ENCODE data around the gene SEZ6L2.
"Not testable (repeated sequence)": the region's sequence is repeated elsewhere in the genome, so short reads cannot be mapped to it uniquely, and the experiment has no call there.

The SEZ6L2 gene

DNA sequence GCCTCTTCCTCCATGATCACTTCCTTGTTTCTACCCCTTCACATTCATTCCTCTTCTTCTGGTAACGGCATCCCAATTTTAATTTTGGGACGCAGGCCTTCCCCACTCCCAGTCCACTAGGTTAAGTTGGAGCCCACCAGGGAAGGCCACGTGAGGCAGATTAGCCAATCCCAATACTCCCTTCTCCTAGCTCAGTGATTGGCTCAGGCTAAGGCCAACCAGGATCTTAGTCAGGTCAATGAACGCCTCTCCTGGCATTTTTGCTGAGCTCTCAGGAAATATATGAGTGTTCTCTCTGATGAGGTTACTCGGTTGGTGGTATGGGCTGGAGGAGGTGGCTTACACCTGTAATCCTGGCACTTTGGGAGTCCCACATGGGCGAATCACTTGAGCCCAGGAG lies 15.4 kb downstream of the SEZ6L2 start:
- no peaks in the 10 kb centered on the region for H3K4me1 Mint-ChIP-seq (ENCODE audit: low read depth)
- no peak overlapping the region for H3K4me3 Mint-ChIP-seq
- no peak overlapping the region for H3K27ac Mint-ChIP-seq
- peaks cover 14% of the 10 kb centered on the region for H3K27me3 Mint-ChIP-seq
- DNase-seq, result no peak
- no peaks in the 10 kb centered on the region for H3K36me3 Mint-ChIP-seq (ENCODE audit: low read depth)
- no peaks in the 10 kb centered on the region for H3K9me3 Mint-ChIP-seq

GRCh38 chr16:29881050-29881449 lies 18.3 kb downstream of the SEZ6L2 start:
- Mint-ChIP-seq H3K36me3 (ENCODE audit: low read depth) (no peaks in the 10 kb centered on the region), H3K4me3 (no peak overlapping the region), H3K27ac (no peak overlapping the region), H3K9me3 (no peaks in the 10 kb centered on the region), H3K4me1 (ENCODE audit: low read depth) (peaks cover 15% of the 10 kb centered on the region), H3K27me3 (peaks cover 34% of the 10 kb centered on the region)
- DNase-seq, result no peak

GRCh38 chr16:29878172-29878571 lies 21.2 kb downstream of the SEZ6L2 start:
- DNase-seq, result no peak
- Mint-ChIP-seq H3K4me1 (ENCODE audit: low read depth) (peaks cover 16% of the 10 kb centered on the region), H3K4me3 (no peak overlapping the region), H3K27ac (no peak overlapping the region), H3K9me3 (no peaks in the 10 kb centered on the region), H3K27me3 (peaks cover 38% of the 10 kb centered on the region), H3K36me3 (ENCODE audit: low read depth) (no peaks in the 10 kb centered on the region)

DNA sequence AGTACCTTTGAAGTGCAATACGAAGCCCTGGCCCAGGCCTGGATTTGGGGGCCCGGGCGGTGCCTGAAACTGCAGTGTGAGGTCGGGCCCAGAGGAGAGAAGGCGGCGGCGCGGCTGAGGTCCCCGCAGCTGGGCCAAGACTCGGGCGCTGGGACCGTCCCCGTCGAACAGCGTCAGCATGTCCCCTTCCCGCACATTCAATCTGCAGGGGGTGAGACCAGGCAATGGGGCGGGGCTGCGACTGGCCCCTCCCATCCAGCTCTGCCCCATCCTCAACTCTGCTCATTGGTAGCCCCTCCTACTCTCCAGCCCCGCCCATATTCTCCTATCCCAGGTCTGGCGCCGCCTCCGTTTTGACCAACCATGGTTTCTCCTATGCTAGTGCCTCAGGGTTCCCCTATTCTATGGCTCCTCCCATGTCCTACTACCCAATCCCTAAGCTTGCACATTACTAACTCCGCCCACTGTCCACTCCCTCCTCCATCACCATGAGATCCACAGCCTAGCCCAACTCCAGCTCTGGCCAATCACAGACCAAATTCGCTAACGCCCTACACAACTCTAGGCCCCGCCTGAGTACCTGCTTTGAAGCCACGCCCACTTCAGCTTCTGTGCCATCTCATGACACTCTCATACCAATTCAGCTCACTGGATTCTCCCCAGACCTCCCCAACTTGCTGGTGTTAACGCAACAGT lies 21.9 kb downstream of the SEZ6L2 start:
- Mint-ChIP-seq H3K4me1 (ENCODE audit: low read depth) (peaks cover 16% of the 10 kb centered on the region), H3K27me3 (peaks cover 38% of the 10 kb centered on the region), H3K9me3 (no peaks in the 10 kb centered on the region), H3K4me3 (peak overlapping the region; percentile 1), H3K36me3 (ENCODE audit: low read depth) (no peaks in the 10 kb centered on the region), H3K27ac (no peak overlapping the region)
- peak; percentile 62 for DNase-seq

- Mint-ChIP-seq H3K4me3 (peak overlapping the region; percentile 65), H3K9me3 (no peaks in the 10 kb centered on the region), H3K36me3 (ENCODE audit: low read depth) (no peaks in the 10 kb centered on the region), H3K4me1 (ENCODE audit: low read depth) (peaks cover 16% of the 10 kb centered on the region), H3K27me3 (peaks cover 38% of the 10 kb centered on the region), H3K27ac (no peak overlapping the region)
- DNase-seq, result peak; percentile 67
Observed at GRCh38 chr16:29876594-29877249, 22.6 kb downstream of the SEZ6L2 start.

DNA sequence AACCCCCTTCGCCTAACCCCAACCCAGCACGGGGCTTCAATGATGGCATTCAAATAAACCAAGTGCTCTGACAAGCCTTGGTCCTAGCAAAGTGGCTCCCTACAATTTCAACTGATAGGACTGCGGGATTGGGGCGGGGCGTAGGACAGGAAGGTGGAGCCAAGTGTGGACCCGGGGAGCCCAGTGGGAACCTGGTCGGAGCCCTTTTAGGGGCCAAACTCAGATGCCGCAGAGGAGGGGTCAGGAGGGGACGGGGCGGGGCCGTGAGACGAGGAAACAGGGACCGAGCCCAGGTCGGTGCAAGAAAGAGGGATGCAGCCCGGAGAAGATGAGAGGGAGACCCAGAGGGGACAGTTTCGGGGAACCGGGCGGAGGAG lies 23.1 kb downstream of the SEZ6L2 start:
- H3K4me1 Mint-ChIP-seq (ENCODE audit: low read depth), result peaks cover 16% of the 10 kb centered on the region
- peak overlapping the region; percentile 65 for H3K4me3 Mint-ChIP-seq
- no peaks in the 10 kb centered on the region for H3K9me3 Mint-ChIP-seq
- H3K27me3 Mint-ChIP-seq, result peaks cover 37% of the 10 kb centered on the region
- DNase-seq, result peak; percentile 38
- no peaks in the 10 kb centered on the region for H3K36me3 Mint-ChIP-seq (ENCODE audit: low read depth)
- no peak overlapping the region for H3K27ac Mint-ChIP-seq

DNA sequence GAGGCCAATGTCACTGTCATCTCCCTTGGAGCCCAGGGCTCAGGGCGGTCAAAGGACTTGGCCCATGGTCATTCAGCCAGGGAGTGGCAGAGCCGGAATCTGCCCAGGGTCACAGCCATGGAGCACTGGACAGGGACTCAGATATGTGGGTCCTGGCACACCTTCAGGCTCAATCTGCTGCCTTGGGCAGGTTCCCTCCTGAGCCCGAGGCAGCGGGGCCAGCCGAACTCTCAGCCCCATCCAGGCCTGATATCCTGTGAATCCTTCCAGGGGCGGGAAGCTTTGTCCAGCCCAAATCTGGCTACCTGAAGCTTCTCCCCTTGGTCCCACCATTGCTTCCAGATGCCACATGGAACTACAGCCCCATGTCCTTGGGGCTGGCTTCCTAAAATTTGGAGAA lies 24.1 kb downstream of the SEZ6L2 start:
- no peak overlapping the region for H3K27ac Mint-ChIP-seq
- no peaks in the 10 kb centered on the region for H3K36me3 Mint-ChIP-seq (ENCODE audit: low read depth)
- no peak overlapping the region for H3K4me3 Mint-ChIP-seq
- DNase-seq, result no peak
- H3K9me3 Mint-ChIP-seq, result no peaks in the 10 kb centered on the region
- H3K4me1 Mint-ChIP-seq (ENCODE audit: low read depth), result peaks cover 16% of the 10 kb centered on the region
- peaks cover 33% of the 10 kb centered on the region for H3K27me3 Mint-ChIP-seq

DNA sequence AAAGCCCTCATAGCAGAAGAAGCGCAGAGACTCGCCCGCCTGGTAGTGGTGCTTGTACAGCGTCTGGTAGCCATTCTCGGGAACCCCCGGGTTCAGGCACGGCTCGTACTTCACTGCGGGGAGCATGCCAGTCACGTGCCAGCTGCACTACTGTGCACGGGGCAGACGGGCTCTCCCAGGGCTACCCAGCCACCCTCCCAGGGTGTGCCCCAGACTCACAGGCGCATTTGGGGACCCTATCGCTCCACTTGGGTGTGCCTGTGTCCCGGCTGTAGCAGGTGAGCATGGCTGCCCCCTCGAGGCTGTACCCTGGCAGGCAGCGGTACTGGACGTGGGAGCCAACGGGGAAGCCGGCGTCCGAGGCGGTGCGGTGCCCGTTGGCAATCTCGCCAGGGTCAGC lies 26.0 kb downstream of the SEZ6L2 start:
- no peaks in the 10 kb centered on the region for H3K36me3 Mint-ChIP-seq (ENCODE audit: low read depth)
- no peak overlapping the region for H3K27ac Mint-ChIP-seq
- peaks cover 24% of the 10 kb centered on the region for H3K27me3 Mint-ChIP-seq
- no peak overlapping the region for H3K4me3 Mint-ChIP-seq
- DNase-seq, result no peak
- H3K9me3 Mint-ChIP-seq, result no peaks in the 10 kb centered on the region
- peaks cover 16% of the 10 kb centered on the region for H3K4me1 Mint-ChIP-seq (ENCODE audit: low read depth)

DNA sequence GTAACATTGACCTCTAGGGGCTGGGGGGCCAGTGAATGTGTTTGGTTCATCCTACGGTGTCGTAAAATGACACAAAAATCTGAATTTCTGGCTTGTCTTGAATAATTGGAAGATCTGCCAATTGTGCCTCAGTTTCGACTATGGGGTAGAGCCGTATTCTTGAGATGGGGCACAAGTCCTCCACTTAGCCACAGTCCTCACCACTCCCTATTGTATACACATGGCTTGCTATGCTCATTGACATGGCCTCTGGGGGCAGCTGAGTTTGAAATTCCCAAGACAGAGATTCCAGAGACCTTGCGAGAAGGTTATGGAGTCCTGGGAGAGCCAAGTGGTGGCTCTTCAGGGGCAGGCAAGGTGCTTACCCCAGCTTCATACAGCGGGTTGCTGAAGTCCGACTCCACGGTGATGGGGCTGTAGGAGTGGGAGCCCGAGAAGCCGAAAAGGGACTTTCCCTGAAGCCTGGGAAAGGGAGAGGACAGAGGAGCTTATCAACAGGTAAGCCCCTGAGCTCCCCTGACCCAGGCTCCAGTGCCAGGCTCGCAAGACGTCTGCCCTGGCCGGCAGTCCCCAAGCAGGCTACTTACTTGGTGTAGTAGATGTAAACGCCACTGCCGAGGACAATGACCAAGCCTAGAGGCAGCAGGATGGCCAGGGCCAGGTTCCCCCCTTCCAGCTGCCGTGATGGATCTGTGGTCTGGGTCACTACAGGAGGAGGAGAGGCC lies 27.4 kb downstream of the SEZ6L2 start:
- Mint-ChIP-seq H3K4me3 (no peak overlapping the region), H3K27ac (no peak overlapping the region), H3K27me3 (peaks cover 10% of the 10 kb centered on the region), H3K4me1 (ENCODE audit: low read depth) (peaks cover 7% of the 10 kb centered on the region), H3K9me3 (no peaks in the 10 kb centered on the region), H3K36me3 (ENCODE audit: low read depth) (no peaks in the 10 kb centered on the region)
- no peak for DNase-seq

- not testable (repeated sequence) for H3K27me3 Mint-ChIP-seq, DNase-seq
Observed at GRCh38 chr16:29869067-29869466, 30.3 kb downstream of the SEZ6L2 start.

GRCh38 chr16:29868396-29869009 lies 30.8 kb downstream of the SEZ6L2 start:
- DNase-seq, result no peak
- no peaks in the 10 kb centered on the region for H3K27me3 Mint-ChIP-seq
- H3K9me3 Mint-ChIP-seq, result no peaks in the 10 kb centered on the region
- H3K4me1 Mint-ChIP-seq (ENCODE audit: low read depth), result peaks cover 3% of the 10 kb centered on the region
- no peak overlapping the region for H3K4me3 Mint-ChIP-seq
- H3K36me3 Mint-ChIP-seq (ENCODE audit: low read depth), result no peaks in the 10 kb centered on the region
- no peak overlapping the region for H3K27ac Mint-ChIP-seq

More at GRCh38 chr16:29869067-29869466, 30.3 kb downstream of the SEZ6L2 start:
- H3K4me1 Mint-ChIP-seq (ENCODE audit: low read depth); H3K9me3 Mint-ChIP-seq; H3K36me3 Mint-ChIP-seq (ENCODE audit: low read depth); H3K4me3 Mint-ChIP-seq; H3K27ac Mint-ChIP-seq: not testable (repeated sequence)

GRCh38 chr16:29864205-29864604 lies 35.1 kb downstream of the SEZ6L2 start:
- H3K9me3 Mint-ChIP-seq, result no peaks in the 10 kb centered on the region

DNA sequence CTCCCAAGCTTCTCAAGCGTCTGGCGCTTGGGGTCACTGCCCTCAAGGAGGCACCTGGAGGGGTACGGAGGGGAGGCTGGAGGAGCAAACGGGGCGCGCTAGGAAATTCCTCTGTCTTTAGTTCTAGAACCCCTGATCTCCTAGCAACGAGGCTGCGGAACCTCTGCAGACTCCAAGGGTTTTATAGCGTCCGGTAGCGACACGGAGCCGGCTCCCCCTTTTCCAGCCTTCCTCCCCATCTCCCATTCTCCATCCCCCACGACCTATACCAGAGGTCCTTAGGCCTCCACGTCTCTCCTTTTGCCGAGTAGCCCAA lies 35.7 kb downstream of the SEZ6L2 start:
- H3K27me3 Mint-ChIP-seq, result no peaks in the 10 kb centered on the region
- H3K36me3 Mint-ChIP-seq (ENCODE audit: low read depth), result peaks cover 31% of the 10 kb centered on the region
- peaks cover 21% of the 10 kb centered on the region for H3K4me1 Mint-ChIP-seq (ENCODE audit: low read depth)
- no peaks in the 10 kb centered on the region for H3K9me3 Mint-ChIP-seq
- no peak for DNase-seq
- H3K4me3 Mint-ChIP-seq, result peak overlapping the region; percentile 88
- peak overlapping the region; percentile 100 for H3K27ac Mint-ChIP-seq

More at GRCh38 chr16:29864205-29864604, 35.1 kb downstream of the SEZ6L2 start:
- H3K36me3 Mint-ChIP-seq (ENCODE audit: low read depth), result peaks cover 25% of the 10 kb centered on the region
- H3K27me3 Mint-ChIP-seq, result no peaks in the 10 kb centered on the region
- H3K4me3 Mint-ChIP-seq, result no peak overlapping the region
- DNase-seq, result no peak
- H3K27ac Mint-ChIP-seq, result no peak overlapping the region
- H3K4me1 Mint-ChIP-seq (ENCODE audit: low read depth), result peaks cover 21% of the 10 kb centered on the region

DNA sequence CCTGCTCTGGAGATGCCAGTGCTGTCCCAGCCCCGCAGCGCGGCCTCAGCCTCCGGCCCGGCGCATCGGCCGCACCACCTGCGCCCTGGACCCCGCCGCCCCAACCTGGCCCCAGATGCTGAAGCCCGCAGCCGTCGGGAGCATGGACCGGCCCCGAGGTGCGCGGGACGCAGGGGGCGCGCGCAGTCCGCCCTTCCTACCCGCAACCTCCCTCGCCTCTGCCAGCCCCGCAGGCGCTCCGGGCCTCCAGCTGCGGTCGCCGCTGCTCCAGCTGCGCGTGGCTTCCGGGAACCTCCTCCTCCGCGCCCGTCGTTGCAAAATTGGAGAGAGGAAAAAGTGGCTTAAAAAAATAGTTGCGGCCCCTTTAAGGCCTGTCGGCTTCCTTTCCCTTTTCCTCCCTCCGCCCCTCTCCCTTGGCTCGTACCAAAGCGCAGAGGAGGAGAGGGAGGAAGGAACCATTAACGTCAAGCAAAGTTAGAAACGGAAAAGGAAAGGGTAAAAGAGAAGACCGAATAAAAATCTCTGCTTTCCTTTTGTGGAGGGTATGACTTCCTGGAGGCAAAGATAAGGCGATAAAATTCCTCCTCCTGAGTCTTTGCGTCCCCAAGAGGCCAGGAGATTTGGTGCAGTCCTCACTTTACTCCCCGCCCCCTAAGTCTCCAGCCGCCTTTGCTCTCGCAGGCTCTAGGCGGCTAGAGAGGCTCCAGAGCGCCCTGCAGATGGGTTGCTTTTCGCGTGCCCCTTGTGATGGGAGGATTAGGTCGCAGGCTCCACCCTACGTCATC lies 36.3 kb downstream of the SEZ6L2 start, which contains the start of gene CDIPT:
TSS of gene CDIPT (minus strand) at position 343 of the 785 bp plus-strand sequence. CDS start 369 bp downstream, outside the sequence.
- Mint-ChIP-seq H3K27ac (peak within 1 kb of the TSS; percentile 100), H3K4me1 (ENCODE audit: low read depth) (peaks cover 23% of the 10 kb centered on the region), H3K36me3 (ENCODE audit: low read depth) (peaks cover 36% of the 10 kb centered on the region), H3K9me3 (no peaks in the 10 kb centered on the region), H3K27me3 (no peaks in the 10 kb centered on the region), H3K4me3 (peak within 1 kb of the TSS; percentile 88)
- DNase-seq, result peak; percentile 93
